HG03571 (cell line): Measurements from ENCODE around the gene MTARC2.

ENCODE experiments used
- ATAC-seq: cut with Tn5 transposase; IDR thresholded peaks from one replicate; pipeline ENCODE4 v1.9.1; 2021; ENCODE audit not compliant: unreplicated experiment

Gene MTARC2

DNA sequence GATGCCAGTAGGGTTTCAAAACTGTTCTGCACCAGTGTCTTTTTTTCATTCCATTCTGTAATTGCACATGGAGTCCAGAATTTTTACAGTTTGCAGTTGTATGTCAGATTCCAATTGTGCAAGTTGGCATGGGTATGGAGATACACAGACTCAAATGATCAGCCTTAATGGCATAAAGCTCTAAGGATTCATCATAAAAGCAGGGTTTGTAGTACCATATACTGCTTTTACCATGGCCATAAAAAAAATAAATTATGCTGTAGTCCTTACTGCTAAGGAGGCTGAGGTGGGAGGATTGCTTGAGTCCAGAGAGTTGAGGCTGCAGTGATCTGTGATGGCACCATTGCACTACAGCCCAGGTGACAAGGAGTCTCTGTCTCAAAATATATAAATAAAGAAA, 48.9 kb downstream of the MTARC2 start:
- no peak for ATAC-seq

DNA sequence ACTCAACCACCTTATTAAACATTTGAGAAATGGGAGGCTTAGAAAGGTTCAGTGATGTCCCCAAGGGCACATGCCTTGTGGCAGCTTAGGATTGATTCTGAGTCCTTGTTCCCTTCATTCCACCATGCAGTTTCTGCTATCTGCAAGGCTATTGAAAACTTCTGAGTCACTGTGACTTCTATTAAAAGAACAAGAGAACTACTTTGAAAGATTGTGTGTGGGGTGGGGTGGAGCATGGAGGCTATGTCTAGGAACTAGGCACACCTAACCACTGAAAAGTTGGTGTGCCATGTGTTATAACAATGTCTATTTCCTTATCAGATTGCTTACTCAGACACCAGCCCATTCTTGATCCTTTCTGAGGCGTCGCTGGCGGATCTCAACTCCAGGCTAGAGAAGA, 49.4 kb downstream of the MTARC2 start:
- no peak for ATAC-seq

DNA sequence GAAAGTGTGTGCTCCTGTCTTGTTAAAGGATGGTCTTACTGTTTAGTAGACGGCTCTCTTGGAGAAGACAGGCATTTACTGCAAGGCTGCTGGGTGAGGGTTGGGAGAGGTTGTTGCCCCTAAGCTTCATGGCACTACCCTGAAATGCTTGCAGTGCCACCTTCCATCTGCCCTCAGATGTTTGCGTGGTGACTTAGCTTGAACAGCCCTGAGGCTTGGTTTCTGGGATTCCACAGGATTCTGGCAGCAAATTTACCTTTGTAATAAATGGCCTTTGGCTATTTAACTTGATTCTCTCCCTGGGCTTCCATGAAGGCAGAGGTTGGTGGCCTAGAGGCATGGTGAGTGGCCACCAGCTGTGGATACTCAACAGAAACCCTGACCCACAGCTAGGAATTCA, 50.2 kb downstream of the MTARC2 start:
- no peak for ATAC-seq

DNA sequence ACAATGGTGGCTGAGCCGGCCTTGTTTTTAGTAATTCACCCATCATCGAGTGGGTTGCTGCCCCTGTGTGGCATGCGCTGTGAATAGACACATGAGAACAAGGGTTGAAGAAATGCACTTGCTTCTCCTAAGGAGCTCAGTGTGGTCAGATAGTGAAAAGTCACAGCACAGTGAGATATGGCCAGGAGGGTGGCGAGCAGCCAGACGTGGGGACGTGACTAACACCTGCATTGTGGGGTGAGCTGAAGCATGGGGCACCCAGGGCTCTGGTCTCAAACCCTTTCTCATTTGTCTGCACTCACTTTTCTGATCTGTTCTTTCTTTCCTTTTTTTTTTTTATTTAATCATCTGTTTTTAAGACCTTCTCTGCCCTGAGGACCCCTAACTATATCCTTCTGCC, 52.1 kb downstream of the MTARC2 start:
- no peak for ATAC-seq

DNA sequence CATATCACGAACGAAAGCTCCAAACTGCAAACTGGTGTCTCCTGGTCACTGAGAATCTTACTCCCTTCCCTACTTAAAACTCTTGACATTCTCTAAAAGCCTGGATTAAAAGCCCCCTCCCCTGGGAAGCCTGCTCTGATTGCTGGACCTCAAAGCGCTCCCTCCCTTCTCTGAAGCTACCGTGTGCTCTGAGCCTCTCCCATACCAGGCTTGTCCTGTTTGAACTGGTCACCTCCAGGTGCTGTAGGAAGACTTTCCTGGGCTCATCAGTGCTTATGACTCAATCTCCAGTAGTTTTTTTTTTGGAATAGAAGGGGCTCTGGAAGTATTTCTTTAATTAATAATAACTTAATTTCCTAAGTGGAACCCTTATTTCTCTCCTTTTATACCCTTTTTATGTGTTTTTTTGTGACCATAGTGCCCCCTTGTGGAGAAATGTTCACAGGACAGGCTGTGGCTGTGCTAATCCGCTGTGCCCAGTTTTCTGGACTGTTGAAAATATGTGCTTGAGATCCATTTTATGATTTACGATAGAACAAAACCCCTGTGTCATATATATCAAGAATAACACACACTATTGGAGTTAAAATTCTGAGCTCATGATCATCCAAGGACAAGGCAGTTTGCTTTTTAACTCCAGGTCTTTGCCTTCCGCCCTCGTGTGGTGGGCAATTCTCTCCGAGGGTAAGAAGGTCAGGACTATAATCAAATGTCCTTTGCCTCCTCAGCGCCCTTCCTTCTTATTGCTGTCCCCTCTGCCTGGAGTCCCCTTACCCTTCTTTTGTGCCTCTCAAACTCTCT, 55.5 kb downstream of the MTARC2 start:
- ATAC-seq: no peak

DNA sequence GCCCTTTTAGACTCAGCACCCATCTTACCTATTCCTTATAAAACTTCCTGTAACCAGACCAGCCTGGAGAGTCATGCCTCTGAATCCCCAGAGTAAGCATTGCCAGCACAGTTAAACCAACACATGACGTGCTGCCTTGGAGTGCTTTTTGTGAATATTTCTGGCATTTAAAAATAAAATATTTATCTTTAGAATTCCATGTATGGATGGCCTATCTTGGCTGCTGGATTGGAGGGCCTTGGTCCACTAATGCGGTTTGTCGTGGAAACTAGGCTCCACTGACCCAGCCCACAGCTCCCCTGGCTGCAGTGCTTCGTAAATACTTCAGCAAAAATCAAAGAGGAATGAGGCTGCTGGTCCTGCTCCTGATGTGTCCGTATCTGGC, 56.1 kb downstream of the MTARC2 start:
- no peak for ATAC-seq

DNA sequence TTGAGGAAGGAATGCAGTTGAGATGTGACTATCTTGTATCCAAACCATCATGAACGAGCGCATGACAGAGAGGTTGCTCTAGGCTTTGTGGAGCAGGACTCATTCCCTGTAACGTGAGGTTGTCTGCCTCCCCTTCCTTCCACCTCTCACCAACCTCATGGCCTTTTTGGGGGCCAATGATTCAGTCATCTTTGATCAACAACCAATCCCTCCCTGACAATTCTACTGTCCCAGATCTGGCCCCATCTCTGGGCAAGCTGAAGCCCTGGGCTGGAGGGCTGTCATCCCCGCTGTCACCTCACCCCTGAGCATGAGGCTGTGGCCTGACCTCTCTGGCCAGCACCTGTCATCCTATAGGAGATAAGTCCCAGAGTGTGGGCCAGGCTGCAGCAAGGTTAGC, 58.3 kb downstream of the MTARC2 start:
- ATAC-seq: no peak

DNA sequence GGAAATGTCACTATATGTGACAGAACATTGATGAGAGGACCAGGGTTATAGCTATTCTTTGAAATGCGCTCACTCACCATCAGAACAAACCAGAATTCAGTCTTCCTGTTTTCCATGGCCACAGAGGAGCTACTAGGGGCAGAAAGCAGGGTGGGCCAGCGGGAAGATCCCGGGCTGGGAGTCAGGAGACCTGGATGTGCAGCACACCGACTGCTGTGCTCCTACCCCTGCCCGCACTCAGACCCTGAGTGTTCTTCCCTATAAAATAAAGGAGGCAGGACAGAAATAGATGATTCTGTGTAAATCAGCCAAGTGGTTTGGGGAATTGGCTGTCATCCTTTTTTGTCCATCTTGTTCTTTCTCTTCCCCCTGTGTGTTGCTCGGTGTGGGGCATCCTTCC, 59.6 kb downstream of the MTARC2 start:
- ATAC-seq: no peak

DNA sequence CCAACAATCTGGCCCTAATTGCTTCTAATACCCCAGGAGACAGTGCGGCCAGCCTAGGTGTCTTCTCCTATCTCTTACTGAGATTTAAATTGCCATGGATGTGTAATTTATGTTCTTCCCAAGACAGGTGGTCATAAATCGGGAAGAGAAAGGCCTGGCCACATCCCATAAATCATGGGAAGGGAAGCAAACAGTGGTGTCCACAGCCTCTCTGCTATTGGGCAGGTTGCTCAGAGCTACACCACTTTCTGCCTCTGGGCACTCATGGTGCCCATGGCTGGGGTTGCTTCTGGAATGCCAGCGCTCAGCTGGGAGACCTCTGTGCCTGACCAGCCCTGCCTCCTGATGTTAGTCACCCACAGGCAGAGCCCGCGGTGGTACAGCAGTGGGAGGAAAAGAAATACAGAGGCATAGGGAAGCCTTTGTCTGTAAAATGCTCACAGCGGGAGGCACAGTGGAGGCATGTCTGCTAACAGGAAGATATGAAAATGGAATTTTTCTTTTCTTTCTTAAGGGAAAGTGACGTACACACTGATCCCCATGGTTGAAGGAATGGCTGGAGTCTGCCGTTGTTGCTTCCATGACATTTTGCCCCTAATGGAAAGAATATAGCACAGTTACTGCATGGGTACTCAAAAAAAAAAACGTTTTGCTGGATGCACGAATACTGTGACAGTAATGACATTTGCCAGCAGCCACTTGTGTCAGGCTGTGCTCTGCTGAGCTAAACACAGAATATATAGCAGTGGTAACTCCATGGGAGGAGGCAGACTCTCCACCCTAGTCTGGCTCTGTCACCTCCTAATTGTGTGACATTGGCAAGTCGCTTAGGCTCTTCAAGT, 60.4 kb downstream of the MTARC2 start:
- no peak for ATAC-seq

DNA sequence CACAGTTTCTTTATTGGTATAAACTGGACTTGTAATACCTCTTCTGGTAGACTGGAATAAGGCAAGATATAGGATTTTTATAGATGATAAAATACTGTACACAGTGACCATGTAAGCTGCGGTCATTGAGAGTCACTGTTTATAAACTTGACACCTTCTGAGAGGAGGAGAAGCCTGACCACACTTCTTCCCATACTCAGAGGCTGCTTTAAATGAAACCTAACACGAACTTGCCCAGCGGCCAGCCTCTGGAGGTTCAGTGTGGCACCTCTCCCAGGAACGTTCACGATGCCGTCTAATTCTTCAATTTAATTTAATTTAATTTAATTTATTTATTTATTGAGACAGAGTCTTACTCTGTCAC, 61.0 kb downstream of the MTARC2 start:
- ATAC-seq: no peak

DNA sequence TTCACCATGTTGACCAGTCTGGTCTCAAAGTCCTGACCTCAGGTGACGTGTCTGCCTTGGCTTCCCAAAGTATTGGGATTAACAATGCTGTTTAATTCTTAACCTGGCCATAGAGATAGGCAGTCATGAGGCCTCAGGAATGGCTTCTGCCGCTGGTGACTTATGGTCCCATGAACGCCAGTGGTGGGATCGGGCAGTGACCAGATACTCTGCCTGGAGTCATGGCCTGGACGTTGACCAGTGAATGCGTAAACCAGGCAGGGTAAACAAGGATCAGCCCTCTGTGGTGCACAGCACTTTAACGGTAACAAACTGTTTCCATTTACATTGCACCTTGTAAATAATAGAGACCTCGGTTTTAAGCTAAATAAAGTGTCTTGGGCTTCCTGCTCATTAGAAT, 61.6 kb downstream of the MTARC2 start:
- peak; percentile 7 for ATAC-seq

DNA sequence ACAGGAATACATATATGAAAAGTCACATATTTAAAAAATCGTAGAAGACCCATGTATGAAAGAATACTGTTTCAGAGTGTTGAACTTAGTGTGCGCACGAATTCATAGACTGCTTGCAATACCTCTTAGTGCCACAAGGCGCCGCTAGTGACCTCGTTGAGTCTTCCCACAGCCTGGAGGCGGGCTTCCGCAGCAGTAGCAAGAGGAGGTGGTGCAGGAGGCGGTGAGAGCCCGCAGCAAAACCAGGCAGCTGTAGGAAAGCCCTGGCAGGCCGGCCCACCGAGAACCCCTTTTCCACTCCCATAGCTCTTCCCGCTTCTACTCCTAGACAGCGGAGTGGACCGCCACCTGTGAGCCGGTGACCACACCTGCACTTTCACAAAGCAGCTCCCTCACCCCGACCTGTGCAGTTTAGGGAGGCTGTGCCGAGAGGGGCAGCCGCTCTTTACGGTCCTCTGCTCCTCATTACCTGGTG, 62.1 kb downstream of the MTARC2 start:
- ATAC-seq: peak; percentile 91

DNA sequence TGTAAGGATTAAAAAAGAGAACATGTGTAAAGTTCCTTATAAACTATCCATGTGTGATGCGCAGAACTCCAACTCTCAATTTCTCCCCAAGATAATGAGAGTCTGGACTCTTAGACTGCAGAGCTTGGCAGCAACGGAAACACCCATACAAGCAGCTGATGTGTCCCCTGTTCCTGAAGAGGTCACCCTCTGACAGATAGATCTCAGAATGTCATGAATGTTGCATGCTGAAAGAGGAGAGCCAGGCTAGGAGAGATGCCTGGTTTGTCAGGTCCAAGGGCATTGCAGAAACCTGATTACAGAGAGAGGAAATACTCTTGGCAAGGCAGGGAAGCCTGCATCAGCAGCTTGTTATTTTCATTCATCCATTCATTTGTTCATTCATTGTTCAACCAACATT, 62.8 kb downstream of the MTARC2 start:
- no peak for ATAC-seq

DNA sequence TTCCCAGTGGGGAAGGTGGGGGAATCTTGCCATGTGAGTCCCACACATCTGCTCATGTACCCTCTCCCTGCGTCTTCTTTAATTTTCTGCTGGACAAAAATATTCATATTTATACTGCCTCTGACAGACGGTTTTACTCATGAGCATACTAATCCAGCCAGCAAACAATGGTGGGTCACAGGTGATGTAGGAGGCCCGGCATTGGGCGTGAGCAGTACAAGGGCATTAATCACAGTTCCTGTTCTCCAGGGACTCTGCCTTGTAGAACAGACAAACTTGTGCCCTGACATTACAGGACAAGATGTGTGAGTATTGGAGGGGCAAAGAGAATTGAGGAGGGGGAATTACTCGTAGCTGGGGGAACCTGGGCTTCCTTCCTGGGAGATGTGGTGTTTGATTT, 63.6 kb downstream of the MTARC2 start:
- no peak for ATAC-seq

DNA sequence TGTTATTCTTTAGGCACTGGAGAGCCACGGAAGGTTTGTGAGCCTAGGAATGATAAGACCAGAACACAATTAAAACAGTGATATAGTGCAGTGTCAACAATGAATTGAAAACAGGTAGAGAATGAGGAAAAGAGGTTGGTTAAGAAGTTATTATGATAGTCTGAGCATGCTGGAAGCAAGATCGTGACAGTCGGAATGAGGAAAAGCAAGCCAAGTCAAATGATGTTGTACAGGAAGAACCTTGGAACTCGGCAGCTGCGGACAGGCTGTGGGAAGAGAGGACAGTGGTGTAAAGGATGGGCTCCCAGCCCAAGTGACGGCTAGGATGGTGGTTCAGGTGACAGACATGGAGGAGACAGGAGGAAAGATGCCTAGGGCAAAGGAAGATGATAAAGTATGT, 64.2 kb downstream of the MTARC2 start:
- ATAC-seq: no peak

DNA sequence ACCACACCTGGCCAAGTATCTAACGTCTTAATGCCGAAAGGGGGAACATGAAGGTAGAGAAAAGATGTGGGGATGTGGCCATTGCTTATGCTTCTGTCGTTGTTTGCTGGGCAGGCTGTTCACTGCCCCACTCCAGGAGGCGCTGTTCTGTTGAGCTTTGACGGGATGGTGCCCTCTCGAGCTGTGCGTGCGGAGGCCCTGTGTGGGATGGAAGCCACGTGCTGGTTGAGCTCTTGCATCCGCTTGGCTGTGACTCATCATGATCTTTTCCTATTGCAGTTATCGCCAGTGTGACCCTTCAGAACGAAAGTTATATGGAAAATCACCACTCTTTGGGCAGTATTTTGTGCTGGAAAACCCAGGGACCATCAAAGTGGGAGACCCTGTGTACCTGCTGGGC, 64.9 kb downstream of the MTARC2 start:
- no peak for ATAC-seq

DNA sequence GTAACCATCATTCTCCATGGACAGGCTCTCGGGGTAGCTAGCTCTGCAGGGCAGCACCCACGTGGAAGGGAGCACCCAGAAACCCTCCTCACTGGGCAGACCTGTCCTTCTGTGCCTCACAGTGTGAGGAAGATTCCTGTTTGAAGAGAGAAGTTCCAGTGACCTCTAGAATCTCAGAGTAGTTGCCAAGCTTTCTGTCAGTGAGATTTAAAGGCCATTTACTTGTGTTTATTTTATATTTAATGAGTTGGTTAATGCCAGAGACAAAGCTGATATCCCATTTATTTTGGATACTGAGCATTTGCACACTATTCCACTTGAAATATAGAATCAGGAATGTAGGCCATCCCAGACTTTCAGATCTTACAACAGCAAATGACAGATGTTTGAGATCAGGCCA, 67.3 kb downstream of the MTARC2 start:
- ATAC-seq: no peak

DNA sequence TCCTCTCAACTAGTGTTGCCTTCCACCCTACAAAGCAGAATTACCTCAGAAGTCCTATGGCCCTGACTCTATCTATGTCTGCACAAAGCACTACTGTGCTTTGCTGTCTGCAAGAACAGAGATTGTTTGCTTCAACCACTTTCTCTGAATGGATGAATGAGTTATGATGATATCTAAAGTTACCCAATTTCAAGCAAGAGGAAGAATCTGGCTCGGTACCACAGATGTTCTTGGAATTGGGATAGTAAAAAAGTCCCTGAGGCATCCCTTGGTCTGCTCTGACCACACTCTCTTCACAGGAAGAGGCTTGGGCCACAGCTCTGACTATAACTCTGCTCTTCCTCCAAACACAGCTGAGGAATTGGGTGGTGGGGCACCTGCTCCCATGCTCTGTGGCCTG, 69.8 kb downstream of the MTARC2 start:
- ATAC-seq: no peak

DNA sequence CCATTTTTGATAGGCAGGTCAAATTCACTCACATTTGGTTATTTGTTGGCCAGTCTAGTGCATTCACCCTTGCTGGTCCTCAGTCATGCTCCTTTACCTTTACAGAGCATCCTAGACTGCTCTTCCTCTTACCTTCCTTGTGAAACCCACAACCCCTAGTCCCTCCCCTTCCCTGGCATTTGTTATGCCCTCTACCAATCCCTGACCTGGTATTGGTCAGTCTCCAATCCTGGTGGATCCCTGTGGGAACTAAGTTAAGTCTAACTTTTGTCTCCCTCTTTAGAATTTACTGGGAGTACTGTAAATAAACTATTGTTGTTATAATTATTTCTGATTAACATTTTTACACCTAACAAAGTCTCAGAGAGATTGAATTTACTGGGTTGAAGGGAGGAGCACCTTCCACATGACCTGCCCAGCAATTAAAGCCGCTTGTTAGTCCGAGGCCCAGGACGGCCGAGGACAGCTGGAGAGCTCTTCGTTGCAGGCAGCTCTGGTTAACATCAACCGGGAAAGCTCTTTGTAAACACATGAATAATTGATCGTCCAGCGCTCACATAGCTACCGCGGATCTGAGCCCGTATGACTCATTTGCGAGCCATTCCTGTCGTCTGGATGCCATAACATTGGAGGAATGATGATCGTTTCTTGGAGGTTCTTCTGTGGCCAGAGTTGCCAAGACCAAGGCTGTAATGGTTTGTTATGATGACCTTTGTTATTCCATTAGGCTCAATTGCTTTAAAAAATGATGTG, 70.5 kb downstream of the MTARC2 start:
- ATAC-seq: no peak

DNA sequence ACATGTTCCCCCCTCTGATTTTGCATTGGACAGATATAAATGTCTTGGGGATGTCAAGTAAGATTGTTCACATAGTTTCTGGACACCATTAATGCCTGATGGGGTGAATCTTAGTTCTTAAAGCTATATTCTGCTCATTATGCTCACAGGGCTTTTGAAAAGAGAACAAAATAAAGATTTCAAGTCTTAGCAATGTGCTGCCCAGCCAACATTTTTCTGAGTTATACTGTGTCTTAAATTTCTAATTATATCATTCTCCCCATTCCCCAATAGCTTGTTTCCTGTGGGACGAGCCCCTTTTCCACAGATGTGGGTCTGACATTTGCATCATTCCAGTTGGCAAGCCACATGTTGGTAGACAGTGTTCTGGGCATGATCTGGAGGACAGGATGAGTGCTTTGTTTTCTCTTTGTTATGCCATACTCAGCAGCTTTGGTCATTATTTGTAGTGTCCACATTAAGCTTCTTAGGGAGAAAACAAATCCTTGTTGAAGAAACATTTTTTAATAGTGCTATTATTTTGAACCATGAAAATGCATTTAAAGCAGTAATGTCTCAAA, 71.4 kb downstream of the MTARC2 start:
- ATAC-seq: no peak
